HepG2 (cell line): Measurements from ENCODE around the gene NAA35. TPM values are rescaled to one million over a fixed set of nuclear protein-coding genes. Genes with fewer than 3 reads are reported as not detected.
A peak's percentile ranks its signal among the peaks of the same experiment; 100 is the strongest.

Experiments used
- ATAC-seq: fragments of 200-7000 bp; cut with Tn5 transposase; 3 replicates; pipeline ENCODE4 v1.9.1; 2020; ENCODE audit warnings: mild to moderate bottlenecking, moderate library complexity
- BruUV-seq: library from RNA; stranded (reverse); fragments of 400-500 nt; replicated peaks from 2 replicates; lab custom pipeline; 2021; lab: Mats Ljungman, UMichigan
- CTCF ChIA-PET: fragments of 300-600 bp; formaldehyde crosslinking; extraction: SDS; loops from one replicate; lab custom pipeline; 2021; ENCODE audit warnings: low total read pairs, inconsistent platforms, low intra/inter-chr PET ratio; lab: Yijun Ruan, JAX
- POLR2A ChIA-PET: fragments of 350-600 bp; sonication (Branson Sonifier 250); formaldehyde crosslinking; loops from one replicate; lab custom pipeline; 2020; ENCODE audit warnings: antibody characterized with exemption, inconsistent platforms; lab: Yijun Ruan, JAX
- DNase-seq: peaks from one replicate; pipeline ENCODE4 v3.0.0-alpha.2; 2015; ENCODE audit warnings: low spot score
- FAIRE-seq: peaks from 3 replicates; lab custom pipeline; 2011; peaks lifted over from hg19 to GRCh38; lab: Jason Lieb, UNC
- H2AFZ ChIP-seq: one replicate; pipeline ENCODE4 v1.6.1; 2011; ENCODE audit warnings: low read length, inconsistent platforms
- H3K27ac ChIP-seq: fragments of 300-600 bp; 3 replicates; pipeline ENCODE4 v1.8.0; 2011; ENCODE audit warnings: mixed run types, mild to moderate bottlenecking, mixed read lengths, low read length, inconsistent platforms; ENCODE audit not compliant: insufficient read depth; ENCODE audit errors: extremely low read length
- H3K27me3 ChIP-seq, 2 experiments: fragments of 200-600 bp in 1 of 2; 2 replicates in 1 of 2; 3 replicates in 1 of 2; pipeline versions ENCODE4 v1.6.0 to v1.8.0; 2011; ENCODE audit warnings: low read length in 2 of 2, mild to moderate bottlenecking in 2 of 2, moderate library complexity in 2 of 2, inconsistent platforms in 1 of 2; ENCODE audit not compliant: insufficient read depth in 2 of 2, control insufficient read depth in 1 of 2
- H3K36me3 ChIP-seq, 2 experiments: fragments of 200-600 bp in 1 of 2; replicated peaks in 1 of 2; 2 replicates in 1 of 2; 3 replicates in 1 of 2; pipeline versions ENCODE4 v1.5.1 to v1.8.0; 2011; ENCODE audit warnings: low read length in 2 of 2, inconsistent platforms in 1 of 2; ENCODE audit not compliant: insufficient read depth in 2 of 2, control insufficient read depth in 1 of 2
- H3K4me1 ChIP-seq: 2 replicates; pipeline ENCODE4 v1.5.1; 2012; ENCODE audit warnings: low read length, inconsistent platforms; ENCODE audit not compliant: insufficient read depth
- H3K4me2 ChIP-seq: 2 replicates; pipeline ENCODE4 v1.6.0; 2011; ENCODE audit warnings: low read depth, low read length, inconsistent platforms
- H3K4me3 ChIP-seq, 3 experiments: fragments of 200-600 bp in 1 of 3; sonication (generic), shearing (Covaris generic) in 1 of 3; replicated peaks in 1 of 3; 2 replicates each; pipeline ENCODE4 v1.5.1; 2011 to 2016; ENCODE audit warnings: low read length in 3 of 3, inconsistent platforms in 2 of 3, low read depth in 2 of 3, mild to moderate bottlenecking in 2 of 3, control low read depth in 1 of 3, mixed read lengths in 1 of 3; ENCODE audit not compliant: insufficient read depth in 1 of 3
- H3K79me2 ChIP-seq: one replicate; pipeline ENCODE4 v1.6.1; 2011; ENCODE audit warnings: low read length, inconsistent platforms; ENCODE audit not compliant: insufficient read depth
- H3K9ac ChIP-seq: 2 replicates; pipeline ENCODE4 v1.6.0; 2011; ENCODE audit warnings: mild to moderate bottlenecking, low read depth, low read length, inconsistent platforms; ENCODE audit not compliant: insufficient read depth
- H3K9me3 ChIP-seq: 2 replicates; pipeline ENCODE4 v1.5.1; 2012; ENCODE audit warnings: mild to moderate bottlenecking, low read length
- H4K20me1 ChIP-seq: 2 replicates; pipeline ENCODE4 v1.6.0; 2011; ENCODE audit warnings: inconsistent platforms, mild to moderate bottlenecking, low read length, moderate library complexity; ENCODE audit not compliant: insufficient read depth
- CEBPB ChIP-seq: IDR thresholded peaks from 2 replicates; pipeline ENCODE4 v1.6.1; 2011; ENCODE audit warnings: low read depth, low read length, improper control_type of control experiment, borderline replicate concordance
- GABPA ChIP-seq, 2 experiments: IDR thresholded peaks; 2 replicates each; pipeline ENCODE4 v1.6.1; 2011 to 2016; ENCODE audit warnings: low read depth in 2 of 2, low read length in 1 of 2, missing biosample characterization in 1 of 2, missing genetic modification characterization in 1 of 2
- IRF2 ChIP-seq: IDR thresholded peaks from 2 replicates; pipeline ENCODE4 v1.6.1; 2018; ENCODE audit warnings: missing genetic modification reagents, missing compliant biosample characterization
- MXD1 ChIP-seq: sonication (generic); formaldehyde crosslinking; IDR thresholded peaks from 2 replicates; pipeline ENCODE4 v1.4.0; 2020; ENCODE audit warnings: mild to moderate bottlenecking, missing genetic modification reagents
- SKI ChIP-seq: fragments of 450-650 bp; IDR thresholded peaks from one replicate; pipeline ENCODE4 v1.6.1; 2018; ENCODE audit warnings: mild to moderate bottlenecking; ENCODE audit not compliant: partially characterized antibody
- WGBS: methylation state at CpG from one replicate; pipeline ENCODE4 v1.1.6; 2017; ENCODE audit warnings: low lambda C conversion rate; 5-methylcytosine and 5-hydroxymethylcytosine counted together
- in situ Hi-C: cut with HindIII; loops from 2 replicates; pipeline ENCODE4 v1.10.0; 2017; ENCODE audit warnings: low pct_unique_long_range_greater_than_20kb; ENCODE audit not compliant: extremely low pct_ligation_motif_present
- intact Hi-C: fragments of 100-400 bp; cut with micrococcal nuclease; formaldehyde crosslinking; loops from one replicate; pipeline ENCODE4 v1.10.0; 2022; ENCODE audit not compliant: unreplicated experiment
- polyA plus RNA-seq, 8 experiments: library from polyadenylated mRNA; depleted of rRNA in 3 of 8; stranded (reverse) in 7 of 8; unstranded in 1 of 8; fragments of >200 nt; fragmentation: Illumina TruSeq in 4 of 8; extraction: Trizol in 4 of 8; gene quantifications; 2 replicates each; pipeline versions ENCODE4 v1.2.1 to v1.2.3, GENCODE V29; 2011 to 2016; ENCODE audit warnings: low read depth in 4 of 8, missing spikeins in 1 of 8, mixed read lengths in 1 of 8; ENCODE audit not compliant: insufficient read depth in 1 of 8
- total RNA-seq, 5 experiments: library from RNA; depleted of rRNA; stranded (reverse); fragments of >200 nt; fragmentation: Illumina TruSeq; extraction: Trizol; gene quantifications; 2 replicates each; pipeline ENCODE4 v1.2.3, GENCODE V29; 2016; ENCODE audit warnings: low read depth in 1 of 5

The NAA35 gene
- total and polyA plus RNA-seq, 2 of the 13 experiments (the other 11 are each of a cell fraction or from before 2014, with no cell fraction given) = 21.6 to 28.9 TPM

GRCh38 chr9:85987236-85987635, 46.3 kb downstream of the NAA35 start:
- POLR2A ChIA-PET = no interaction called here
- no TSS peak for BruUV-seq
- intact Hi-C loops = no loop called here
- FAIRE-seq (no peak), DNase-seq (no peak), ATAC-seq (no peak)
- Histone ChIP-seq H3K27me3 (no peaks in the 10 kb centered on the region), H3K4me2 (no peak overlapping the region), H3K27ac (no peak overlapping the region), H3K4me3 (no peak overlapping the region), H3K9me3 (no peaks in the 10 kb centered on the region), H3K36me3 (peaks cover 5 to 43% of the 10 kb centered on the region in 2 experiments; a peak in 4 of 5 replicates), H3K9ac (no peak overlapping the region), H3K79me2 (no peaks in the 10 kb centered on the region), H2AFZ (no peak overlapping the region), H4K20me1 (no peaks in the 10 kb centered on the region), H3K4me1 (no peaks in the 10 kb centered on the region)
- CTCF ChIA-PET = no interaction called here
- 67% methylated on average over 3 of the region's 3 CpGs for WGBS
- TF ChIP-seq SKI (no peak), GABPA (IDR thresholded peaks at IDR 0.05; ENCODE audit: low read depth, low read length) (no peak), GABPA (CRISPR knock-in tag; IDR thresholded peaks at IDR 0.05; ENCODE audit: low read depth) (no peak), CEBPB (peak; percentile 63), IRF2 (no peak)
- in situ Hi-C loops = no loop called here

GRCh38 chr9:85994191-85994590, 53.2 kb downstream of the NAA35 start:
- BruUV-seq = no TSS peak
- 95% methylated on average over 2 of the region's 2 CpGs for WGBS
- CTCF ChIA-PET = no interaction called here
- H3K27me3 ChIP-seq = no peaks in the 10 kb centered on the region
- no peak overlapping the region for H3K27ac ChIP-seq
- H3K9ac ChIP-seq = no peak overlapping the region
- no peaks in the 10 kb centered on the region for H4K20me1 ChIP-seq
- POLR2A ChIA-PET = no interaction called here
- peaks cover 11 to 45% of the 10 kb centered on the region in 2 experiments; a peak in 4 of 5 replicates for H3K36me3 ChIP-seq
- ATAC-seq (no peak), DNase-seq (no peak), FAIRE-seq (no peak)
- no peak overlapping the region for H2AFZ ChIP-seq
- no peak overlapping the region for H3K4me2 ChIP-seq
- H3K4me3 ChIP-seq = no peak overlapping the region
- intact Hi-C loops = no loop called here
- no peaks in the 10 kb centered on the region for H3K4me1 ChIP-seq
- in situ Hi-C loops = no loop called here
- TF ChIP-seq MXD1 (no peak), CEBPB (peak; percentile 69; the same call in 1 of the 2 replicates)
- H3K9me3 ChIP-seq = no peaks in the 10 kb centered on the region
- H3K79me2 ChIP-seq = no peaks in the 10 kb centered on the region
